Measurements from ENCODE around the gene MRI1.

The MRI1 gene

GRCh38 chr19:13795595-13796300 is 31.4 kb downstream of the MRI1 start:
- DNase-seq: no peak

- no peak for DNase-seq
These were observed 32.2 kb downstream of the MRI1 start for GRCh38 chr19:13796301-13797057.

GRCh38 chr19:13797058-13797440 is 32.7 kb downstream of the MRI1 start:
- no peak for DNase-seq

GRCh38 chr19:13797870-13798269 is 33.5 kb downstream of the MRI1 start:
- DNase-seq: no peak

- no peak for DNase-seq
These were observed 35.3 kb downstream of the MRI1 start for GRCh38 chr19:13799669-13800068.

GRCh38 chr19:13803038-13803437 is 38.7 kb downstream of the MRI1 start:
- DNase-seq: no peak

- DNase-seq: peak in 1 of 2 experiments; percentile 11
These were observed 40.7 kb downstream of the MRI1 start for GRCh38 chr19:13804830-13805683.

GRCh38 chr19:13806728-13807127 is 42.4 kb downstream of the MRI1 start:
- no peak for DNase-seq

GRCh38 chr19:13807421-13808021 is 43.2 kb downstream of the MRI1 start:
- DNase-seq: no peak

GRCh38 chr19:13808856-13809255 is 44.5 kb downstream of the MRI1 start:
- no peak for DNase-seq

- DNase-seq: no peak
These were observed 48.2 kb downstream of the MRI1 start for GRCh38 chr19:13812544-13812943.

GRCh38 chr19:13813147-13813546 is 48.8 kb downstream of the MRI1 start:
- DNase-seq: no peak

GRCh38 chr19:13814550-13814949 is 50.2 kb downstream of the MRI1 start:
- no peak for DNase-seq

GRCh38 chr19:13817018-13817614 is 52.8 kb downstream of the MRI1 start:
- DNase-seq: no peak

GRCh38 chr19:13817615-13818371 is 53.5 kb downstream of the MRI1 start:
- DNase-seq: peak; percentile 22 to 38

- no peak for DNase-seq
These were observed 54.9 kb downstream of the MRI1 start for GRCh38 chr19:13819238-13819637.

- no peak for DNase-seq
These were observed 57.0 kb downstream of the MRI1 start for GRCh38 chr19:13821292-13821691.

GRCh38 chr19:13823256-13823655 is 58.9 kb downstream of the MRI1 start:
- no peak for DNase-seq

Data from stimulated activated CD4-positive, alpha-beta T cell treated with anti-CD3 and anti-CD28 coated beads, Interleukin-4, amount 100 ng/mL, for 4 hours (primary cell).